ENCODE measurements around the gene DENND1A. TPM values are rescaled to one million over a fixed set of nuclear protein-coding genes. Genes with fewer than 3 reads are reported as not detected.

Gene DENND1A
- polyA plus RNA-seq, 1 donor = 24.5 TPM

GRCh38 chr9:123614306-123615263, 315.3 kb downstream of the DENND1A start:
- DNase-seq = no peak

GRCh38 chr9:123611226-123611625, 318.7 kb downstream of the DENND1A start:
- DNase-seq = no peak

- DNase-seq = no peak
Measured at GRCh38 chr9:123609844-123610243, 320.1 kb downstream of the DENND1A start.

GRCh38 chr9:123608104-123608503, 321.8 kb downstream of the DENND1A start:
- DNase-seq = no peak

GRCh38 chr9:123607479-123607878, 322.4 kb downstream of the DENND1A start:
- no peak for DNase-seq

- no peak for DNase-seq
Measured at GRCh38 chr9:123606141-123606540, 323.8 kb downstream of the DENND1A start.

- no peak for DNase-seq
Measured at GRCh38 chr9:123605286-123605685, 324.6 kb downstream of the DENND1A start.

- no peak for DNase-seq
Measured at GRCh38 chr9:123604861-123605260, 325.1 kb downstream of the DENND1A start.

- no peak for DNase-seq
Measured at GRCh38 chr9:123601828-123602227, 328.1 kb downstream of the DENND1A start.

GRCh38 chr9:123599781-123600180, 330.1 kb downstream of the DENND1A start:
- no peak for DNase-seq

- DNase-seq = no peak
Measured at GRCh38 chr9:123597876-123598556, 331.9 kb downstream of the DENND1A start.

GRCh38 chr9:123597048-123597447, 332.9 kb downstream of the DENND1A start:
- DNase-seq = no peak

GRCh38 chr9:123591283-123591682, 338.6 kb downstream of the DENND1A start:
- DNase-seq = no peak

- DNase-seq = no peak
Measured at GRCh38 chr9:123590499-123590898, 339.4 kb downstream of the DENND1A start.

- DNase-seq = no peak
Measured at GRCh38 chr9:123589361-123590239, 340.3 kb downstream of the DENND1A start.

- no peak for DNase-seq
Measured at GRCh38 chr9:123586275-123586674, 343.7 kb downstream of the DENND1A start.

- DNase-seq = no peak
Measured at GRCh38 chr9:123584202-123585176, 345.4 kb downstream of the DENND1A start.

GRCh38 chr9:123583646-123584045, 346.3 kb downstream of the DENND1A start:
- no peak for DNase-seq

- no peak for DNase-seq
Measured at GRCh38 chr9:123571240-123571639, 358.7 kb downstream of the DENND1A start.

GRCh38 chr9:123568691-123569688, 360.9 kb downstream of the DENND1A start:
- peak; percentile 46 for DNase-seq

Measured in left kidney (tissue), 2 donors.